Measurements from ENCODE around the gene C1QTNF3. TPM values are rescaled to one million over a fixed set of nuclear protein-coding genes. Genes with fewer than 3 reads are reported as not detected.
"Not testable (repeated sequence)": the region's sequence is repeated elsewhere in the genome, so short reads cannot be mapped to it uniquely, and the experiment has no call there.

The C1QTNF3 gene
- total and polyA plus RNA-seq, 9 donors, result 62.8 to 152 (median 110) TPM

DNA sequence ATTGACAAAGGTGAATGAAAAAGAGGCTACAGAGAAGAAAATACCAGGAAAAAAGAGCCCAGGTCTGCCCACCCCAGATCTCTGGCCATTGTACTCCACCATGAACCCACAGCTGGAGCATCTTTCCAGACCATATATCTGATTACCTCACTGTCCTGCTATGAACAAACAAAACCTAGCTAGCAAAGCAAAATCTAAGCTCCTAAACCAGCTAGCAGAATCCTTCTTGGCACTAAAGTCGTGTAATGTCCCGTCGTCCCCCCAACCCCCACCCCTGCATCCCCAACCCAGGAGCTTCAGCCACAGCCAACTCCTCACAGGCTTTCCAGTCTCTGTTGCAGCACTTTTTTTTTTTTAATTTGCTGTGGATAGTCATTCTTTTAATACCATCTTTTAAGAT, 2.5 kb downstream of the C1QTNF3 start:
- H3K9me3 ChIP-seq (replicated peaks; ENCODE audit: control insufficient read depth, low read depth, low read length), result no peaks in the 10 kb centered on the region
- H3K36me3 ChIP-seq (ENCODE audit: control insufficient read depth, insufficient read depth, low read length), result no peaks in the 10 kb centered on the region
- peak overlapping the region; percentile 58 for H3K4me3 ChIP-seq (ENCODE audit: low read length)
- H3K27ac ChIP-seq (ENCODE audit: low read length), result peak overlapping the region; percentile 21
- 30% methylated on average over 1 of the region's 3 CpGs for WGBS (ENCODE audit: insufficient coverage)
- peak; percentile 67 for DNase-seq
- no peaks in the 10 kb centered on the region for H3K27me3 ChIP-seq (ENCODE audit: control insufficient read depth, insufficient read depth, low read length)
- H3K4me1 ChIP-seq (ENCODE audit: control insufficient read depth, insufficient read depth, low read length), result peaks cover 41% of the 10 kb centered on the region

DNA sequence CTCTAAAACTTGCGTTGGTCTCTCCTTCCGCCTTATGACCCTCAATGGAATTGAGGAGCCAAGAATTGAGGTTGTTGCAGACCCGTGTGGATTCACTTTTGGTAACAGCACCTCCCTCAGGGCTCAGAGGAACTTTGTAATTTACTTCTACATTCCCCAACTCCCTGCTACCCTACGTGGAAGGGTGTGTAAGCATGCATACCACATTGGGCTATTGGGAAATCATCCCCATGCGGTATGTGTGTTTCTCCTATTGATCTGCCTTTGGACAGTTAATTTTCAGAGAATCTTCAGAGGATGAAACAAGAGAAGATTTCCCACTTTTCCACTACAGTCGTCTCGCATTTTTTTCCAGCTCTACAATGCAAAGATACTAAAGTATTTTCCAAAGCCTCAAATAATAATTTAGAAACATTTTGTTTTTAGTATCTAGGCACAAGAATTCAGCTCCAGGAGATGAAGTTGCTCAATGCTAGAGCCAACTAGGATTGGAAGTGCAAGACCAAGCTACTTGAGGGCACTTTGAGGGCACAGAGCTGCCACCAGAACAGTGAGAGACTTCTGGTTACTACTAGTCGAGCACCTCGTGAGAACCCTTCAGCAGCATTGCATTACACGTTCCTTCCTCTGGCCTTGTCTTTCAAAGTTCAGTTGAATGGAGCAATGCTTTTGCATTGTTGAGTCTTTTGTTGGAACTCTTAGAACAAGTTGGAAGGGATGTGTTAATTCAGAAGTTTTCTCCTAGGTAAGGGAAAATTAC, 3.4 kb downstream of the C1QTNF3 start:
- H3K4me1 ChIP-seq (ENCODE audit: control insufficient read depth, insufficient read depth, low read length), result peaks cover 37% of the 10 kb centered on the region
- H3K27ac ChIP-seq (ENCODE audit: low read length), result peak overlapping the region; percentile 21
- H3K9me3 ChIP-seq (replicated peaks; ENCODE audit: control insufficient read depth, low read depth, low read length), result no peaks in the 10 kb centered on the region
- peaks cover 7% of the 10 kb centered on the region for H3K36me3 ChIP-seq (ENCODE audit: control insufficient read depth, insufficient read depth, low read length)
- H3K4me3 ChIP-seq (ENCODE audit: low read length), result no peak overlapping the region
- H3K27me3 ChIP-seq (ENCODE audit: control insufficient read depth, insufficient read depth, low read length), result no peaks in the 10 kb centered on the region
- DNase-seq, result peak; percentile 25
- 91% methylated on average over 4 of the region's 10 CpGs for WGBS (ENCODE audit: insufficient coverage)

DNA sequence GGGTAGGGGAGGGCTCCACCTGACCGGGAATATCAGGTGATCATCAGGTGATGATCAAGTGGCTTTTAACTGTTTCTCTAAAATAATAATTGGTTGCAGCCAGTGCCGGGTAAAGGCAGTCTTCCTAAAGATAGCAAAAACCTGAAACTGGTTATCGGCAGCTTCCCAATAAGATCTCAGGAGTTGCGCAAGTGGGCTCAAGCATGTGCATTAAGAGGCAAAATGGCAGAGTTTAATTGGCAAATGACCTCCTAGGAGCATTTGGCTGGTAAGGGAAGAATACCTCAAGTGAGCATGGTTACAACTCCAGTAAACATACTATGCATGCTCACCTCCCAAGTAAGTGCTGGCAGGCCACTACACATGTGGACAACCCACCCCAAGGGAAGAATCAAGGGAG, 4.2 kb downstream of the C1QTNF3 start:
- Histone ChIP-seq H3K27ac (ENCODE audit: low read length) (peak overlapping the region; percentile 68), H3K9me3 (replicated peaks; ENCODE audit: control insufficient read depth, low read depth, low read length) (no peaks in the 10 kb centered on the region), H3K4me3 (ENCODE audit: low read length) (no peak overlapping the region), H3K4me1 (ENCODE audit: control insufficient read depth, insufficient read depth, low read length) (peaks cover 31% of the 10 kb centered on the region), H3K36me3 (ENCODE audit: control insufficient read depth, insufficient read depth, low read length) (peaks cover 11% of the 10 kb centered on the region), H3K27me3 (ENCODE audit: control insufficient read depth, insufficient read depth, low read length) (no peaks in the 10 kb centered on the region)
- WGBS (ENCODE audit: insufficient coverage), result 94% methylated on average over 4 of the region's 4 CpGs
- no peak for DNase-seq

DNA sequence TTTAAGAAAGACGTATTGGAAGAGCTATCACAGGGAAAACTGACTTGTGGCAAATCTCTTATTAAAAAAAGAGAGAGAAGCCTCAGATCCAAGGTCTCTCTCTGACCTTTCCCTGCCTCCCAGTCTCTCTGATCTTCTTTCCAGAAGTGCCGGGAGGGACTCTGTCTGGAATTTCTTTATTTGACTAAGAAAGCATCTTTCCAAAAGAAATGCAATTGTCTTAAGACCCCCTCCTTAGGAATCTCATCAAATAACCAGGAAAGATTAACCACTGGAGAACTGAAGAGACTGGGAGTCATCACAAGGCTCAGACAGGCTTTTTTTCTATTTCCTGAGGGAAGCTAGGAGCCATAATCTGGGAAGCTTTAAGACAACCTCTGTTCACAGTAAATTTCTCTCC, 4.6 kb downstream of the C1QTNF3 start:
- Histone ChIP-seq H3K27ac (ENCODE audit: low read length) (peak overlapping the region; percentile 68), H3K9me3 (replicated peaks; ENCODE audit: control insufficient read depth, low read depth, low read length) (no peaks in the 10 kb centered on the region), H3K4me1 (ENCODE audit: control insufficient read depth, insufficient read depth, low read length) (peaks cover 27% of the 10 kb centered on the region), H3K4me3 (ENCODE audit: low read length) (no peak overlapping the region), H3K36me3 (ENCODE audit: control insufficient read depth, insufficient read depth, low read length) (peaks cover 13% of the 10 kb centered on the region), H3K27me3 (ENCODE audit: control insufficient read depth, insufficient read depth, low read length) (no peaks in the 10 kb centered on the region)
- WGBS (ENCODE audit: insufficient coverage), result no CpG with 5 or more reads among the region's 2 CpGs
- peak; percentile 75 for DNase-seq

DNA sequence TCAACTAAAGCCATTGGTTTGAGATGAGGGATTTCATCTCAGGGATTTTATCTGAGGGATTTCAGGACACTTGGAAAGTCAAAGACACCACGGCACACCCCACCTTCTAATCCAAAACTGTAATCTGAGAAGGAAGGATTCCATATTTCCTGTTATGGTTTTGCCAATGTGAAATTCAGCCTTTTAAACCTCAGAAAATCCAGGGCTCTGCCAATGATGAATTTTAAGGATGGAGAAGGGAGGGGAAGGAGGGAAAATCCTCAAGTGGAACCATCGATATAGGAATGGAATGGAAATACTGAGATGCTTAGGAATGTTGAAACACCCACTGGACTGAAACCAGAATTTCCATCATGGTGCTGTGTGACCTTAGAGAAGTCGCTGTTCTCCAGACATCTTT, 5.3 kb downstream of the C1QTNF3 start:
- Histone ChIP-seq H3K9me3 (replicated peaks; ENCODE audit: control insufficient read depth, low read depth, low read length) (no peaks in the 10 kb centered on the region), H3K4me1 (ENCODE audit: control insufficient read depth, insufficient read depth, low read length) (peaks cover 21% of the 10 kb centered on the region), H3K36me3 (ENCODE audit: control insufficient read depth, insufficient read depth, low read length) (peaks cover 17% of the 10 kb centered on the region), H3K27me3 (ENCODE audit: control insufficient read depth, insufficient read depth, low read length) (no peaks in the 10 kb centered on the region), H3K4me3 (ENCODE audit: low read length) (no peak overlapping the region), H3K27ac (ENCODE audit: low read length) (peak overlapping the region; percentile 87)
- 36% methylated on average over 2 of the region's 3 CpGs for WGBS (ENCODE audit: insufficient coverage)
- DNase-seq, result peak; percentile 86

DNA sequence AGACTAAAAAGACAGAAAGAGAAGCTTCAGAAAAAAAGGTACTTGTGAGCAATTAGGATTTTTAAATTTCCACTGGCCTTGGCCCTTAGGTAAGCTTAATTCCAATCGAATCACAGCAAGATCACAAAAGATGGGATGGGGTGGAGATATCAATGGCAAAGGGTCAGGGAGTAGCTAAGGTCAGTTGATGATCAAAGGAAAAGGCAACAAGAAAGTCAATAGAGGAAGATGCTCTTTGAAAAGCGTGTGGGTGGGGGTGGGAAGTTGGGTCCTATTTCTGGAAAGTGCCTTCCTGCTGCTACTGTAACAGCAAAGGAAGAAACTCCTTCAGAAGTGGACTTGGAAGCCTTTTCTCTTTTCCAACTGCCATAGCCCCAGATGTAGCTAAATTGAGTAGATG, 7.3 kb downstream of the C1QTNF3 start:
- Histone ChIP-seq H3K27ac (ENCODE audit: low read length) (no peak overlapping the region), H3K9me3 (replicated peaks; ENCODE audit: control insufficient read depth, low read depth, low read length) (no peaks in the 10 kb centered on the region), H3K27me3 (ENCODE audit: control insufficient read depth, insufficient read depth, low read length) (no peaks in the 10 kb centered on the region), H3K4me3 (ENCODE audit: low read length) (no peak overlapping the region), H3K36me3 (ENCODE audit: control insufficient read depth, insufficient read depth, low read length) (peaks cover 20% of the 10 kb centered on the region), H3K4me1 (ENCODE audit: control insufficient read depth, insufficient read depth, low read length) (peaks cover 16% of the 10 kb centered on the region)
- no peak for DNase-seq
- 92% methylated on average over 1 of the region's 2 CpGs for WGBS (ENCODE audit: insufficient coverage)

DNA sequence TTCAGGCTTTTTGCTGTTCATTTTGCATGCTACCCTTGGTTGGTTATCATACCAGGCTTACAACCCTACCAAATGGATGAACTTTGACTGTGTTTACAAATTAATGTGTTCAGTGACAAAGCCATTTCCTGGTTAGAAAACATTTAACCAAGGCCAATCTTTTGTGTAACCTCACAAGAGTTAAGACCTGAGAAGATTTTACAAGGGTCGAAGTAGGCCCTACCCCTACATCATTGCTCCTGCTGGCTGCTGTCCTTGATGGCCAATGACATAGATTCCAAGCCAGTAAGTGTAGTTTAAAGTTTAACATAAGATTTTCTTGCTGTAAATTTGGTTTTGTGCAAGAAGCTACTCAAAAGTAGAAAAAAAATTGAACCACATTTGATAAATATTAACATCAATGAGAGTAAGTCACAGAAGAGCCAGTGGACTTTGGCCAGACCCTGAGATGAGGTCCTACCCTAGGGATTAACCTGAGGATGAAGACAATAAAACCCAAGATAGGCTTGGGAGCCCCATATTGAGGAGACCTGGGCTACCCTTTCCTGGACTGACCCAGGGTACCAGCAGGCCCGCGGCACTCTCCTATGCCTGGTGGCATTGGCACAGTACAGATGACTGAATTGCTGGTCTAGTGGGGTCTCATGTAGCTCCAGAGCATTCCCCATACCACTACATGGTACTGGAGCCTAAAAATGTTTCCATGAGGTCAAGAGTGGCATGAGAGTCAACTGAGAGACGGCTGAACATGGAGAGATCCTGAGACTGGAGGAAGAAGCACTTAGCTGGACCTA, 8.3 kb downstream of the C1QTNF3 start:
- Histone ChIP-seq H3K36me3 (ENCODE audit: control insufficient read depth, insufficient read depth, low read length) (peaks cover 20% of the 10 kb centered on the region), H3K27me3 (ENCODE audit: control insufficient read depth, insufficient read depth, low read length) (no peaks in the 10 kb centered on the region), H3K4me3 (ENCODE audit: low read length) (no peak overlapping the region), H3K27ac (ENCODE audit: low read length) (no peak overlapping the region), H3K9me3 (replicated peaks; ENCODE audit: control insufficient read depth, low read depth, low read length) (no peaks in the 10 kb centered on the region), H3K4me1 (ENCODE audit: control insufficient read depth, insufficient read depth, low read length) (peaks cover 12% of the 10 kb centered on the region)
- WGBS (ENCODE audit: insufficient coverage), result 90% methylated on average over 1 of the region's 4 CpGs
- DNase-seq, result no peak

DNA sequence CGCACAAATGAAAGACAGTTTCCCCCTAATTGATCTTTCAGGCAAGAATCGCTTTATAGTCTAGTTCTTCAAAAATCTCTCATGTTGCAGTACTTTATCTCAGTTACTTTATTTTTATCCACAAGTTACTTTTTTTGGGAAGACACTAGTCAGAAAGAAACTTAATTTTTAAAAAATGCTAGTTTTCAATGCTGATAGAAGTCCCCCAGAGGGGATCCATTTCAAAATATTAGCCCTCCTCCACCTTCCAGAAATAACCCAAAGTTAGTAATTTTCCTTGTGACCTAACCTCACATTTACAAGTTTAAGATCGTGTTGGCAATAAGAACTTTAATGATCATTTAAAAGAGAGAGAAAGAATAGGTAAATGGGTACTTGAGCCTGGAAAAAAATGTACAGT, 11.0 kb downstream of the C1QTNF3 start:
- no peak overlapping the region for H3K4me3 ChIP-seq (ENCODE audit: low read length)
- no peak overlapping the region for H3K27ac ChIP-seq (ENCODE audit: low read length)
- DNase-seq, result no peak
- no peaks in the 10 kb centered on the region for H3K4me1 ChIP-seq (ENCODE audit: control insufficient read depth, insufficient read depth, low read length)
- no peaks in the 10 kb centered on the region for H3K27me3 ChIP-seq (ENCODE audit: control insufficient read depth, insufficient read depth, low read length)
- no peaks in the 10 kb centered on the region for H3K9me3 ChIP-seq (replicated peaks; ENCODE audit: control insufficient read depth, low read depth, low read length)
- WGBS (ENCODE audit: insufficient coverage), result no CpG with 5 or more reads among the region's 3 CpGs
- peaks cover 20% of the 10 kb centered on the region for H3K36me3 ChIP-seq (ENCODE audit: control insufficient read depth, insufficient read depth, low read length)

DNA sequence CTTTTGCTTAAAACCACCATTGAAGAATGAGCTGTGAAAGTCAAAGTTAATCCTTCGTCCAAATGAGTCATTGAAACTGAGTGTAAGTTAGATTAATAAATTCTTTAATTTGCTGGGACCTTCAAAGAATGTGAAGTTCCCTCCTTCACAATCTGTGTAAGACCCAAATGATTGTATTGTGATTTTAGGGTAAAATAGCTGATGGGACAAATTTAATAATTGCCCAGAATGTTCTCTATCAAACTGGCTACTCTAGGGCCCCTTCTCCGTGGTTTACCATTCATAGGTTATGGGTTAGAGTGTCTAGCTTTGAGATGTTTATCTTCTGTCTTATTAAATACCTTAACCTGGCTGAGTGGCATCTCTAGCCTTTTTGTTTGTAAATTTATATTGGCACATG, 11.9 kb downstream of the C1QTNF3 start:
- Histone ChIP-seq H3K4me1 (ENCODE audit: control insufficient read depth, insufficient read depth, low read length) (no peaks in the 10 kb centered on the region), H3K9me3 (replicated peaks; ENCODE audit: control insufficient read depth, low read depth, low read length) (no peaks in the 10 kb centered on the region), H3K4me3 (ENCODE audit: low read length) (no peak overlapping the region), H3K27ac (ENCODE audit: low read length) (no peak overlapping the region), H3K27me3 (ENCODE audit: control insufficient read depth, insufficient read depth, low read length) (no peaks in the 10 kb centered on the region), H3K36me3 (ENCODE audit: control insufficient read depth, insufficient read depth, low read length) (peaks cover 20% of the 10 kb centered on the region)
- WGBS (ENCODE audit: insufficient coverage), result no CpG with 5 or more reads among the region's 2 CpGs
- DNase-seq, result no peak

DNA sequence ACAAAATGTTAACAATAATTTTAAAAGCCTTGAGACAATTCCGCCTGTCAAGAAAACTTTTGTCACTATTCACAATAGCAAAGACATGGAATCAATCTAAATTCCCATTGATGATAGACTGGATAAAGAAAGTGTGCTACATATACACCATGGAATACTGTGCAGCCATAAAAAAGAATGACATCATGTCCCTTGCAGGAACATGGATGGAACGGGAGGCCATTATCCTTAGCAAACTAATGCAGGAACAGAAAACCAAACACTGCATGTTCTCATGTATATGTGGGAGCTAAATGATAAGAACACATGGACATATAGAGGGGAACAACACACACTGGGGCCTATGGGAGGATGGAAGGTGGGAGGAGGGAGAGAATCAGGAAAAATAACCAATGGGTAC, 12.4 kb downstream of the C1QTNF3 start:
- H3K4me1 ChIP-seq (ENCODE audit: control insufficient read depth, insufficient read depth, low read length); H3K27me3 ChIP-seq (ENCODE audit: control insufficient read depth, insufficient read depth, low read length); H3K9me3 ChIP-seq (replicated peaks; ENCODE audit: control insufficient read depth, low read depth, low read length); DNase-seq; H3K4me3 ChIP-seq (ENCODE audit: low read length): not testable (repeated sequence)
- H3K27ac ChIP-seq (ENCODE audit: low read length), result peak overlapping the region; percentile 0
- H3K36me3 ChIP-seq (ENCODE audit: control insufficient read depth, insufficient read depth, low read length), result peaks cover 20% of the 10 kb centered on the region
- WGBS (ENCODE audit: insufficient coverage), result no CpG with 5 or more reads among the region's 2 CpGs

Data from muscle of leg (tissue), 11 donors.